GM18519 (cell line): ENCODE data around the gene RHOBTB1.
"Not testable (repeated sequence)": the region's sequence is repeated elsewhere in the genome, so short reads cannot be mapped to it uniquely, and the experiment has no call there.

Experiments used
- ATAC-seq: cut with Tn5 transposase; IDR thresholded peaks from one replicate; pipeline ENCODE4 v1.9.1; 2021; ENCODE audit warnings: mild to moderate bottlenecking, moderate library complexity; ENCODE audit not compliant: unreplicated experiment, low FRiP score

Gene RHOBTB1

DNA sequence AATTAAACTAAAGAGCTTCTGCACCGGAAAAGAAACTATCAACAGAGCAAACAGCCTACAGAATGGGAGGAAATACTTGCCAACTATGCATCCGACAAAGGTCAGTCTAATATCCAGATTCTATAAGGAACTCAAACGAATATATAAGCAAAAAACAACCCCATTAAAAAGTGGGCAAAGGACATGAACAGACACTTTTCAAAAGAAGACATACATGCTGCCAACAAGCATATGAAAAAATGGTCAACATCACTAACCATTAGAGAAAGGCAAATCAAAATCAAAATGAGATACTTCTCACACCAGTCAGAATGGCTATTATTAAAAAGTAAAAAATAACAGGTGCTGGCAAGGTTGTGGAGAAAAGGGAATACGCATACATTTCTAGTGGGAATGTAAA is 111.8 kb downstream of the RHOBTB1 start:
- ATAC-seq = not testable (repeated sequence)

DNA sequence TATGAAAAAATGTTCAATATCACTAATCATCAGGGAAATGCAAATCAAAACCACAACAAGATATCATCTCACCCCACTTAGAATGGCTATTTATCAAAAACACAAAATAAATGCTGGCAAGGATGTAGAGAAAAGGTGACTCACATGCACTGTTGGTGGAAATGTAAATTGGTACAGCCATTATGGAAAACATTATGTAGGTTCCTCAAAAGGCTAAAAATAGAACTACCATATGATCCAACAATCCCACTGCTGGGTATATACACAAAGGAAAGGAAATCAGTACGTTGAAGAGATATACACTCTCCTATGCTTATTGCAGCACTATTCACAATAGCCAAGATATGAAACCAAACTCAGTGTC is 115.5 kb downstream of the RHOBTB1 start:
- no peak for ATAC-seq

DNA sequence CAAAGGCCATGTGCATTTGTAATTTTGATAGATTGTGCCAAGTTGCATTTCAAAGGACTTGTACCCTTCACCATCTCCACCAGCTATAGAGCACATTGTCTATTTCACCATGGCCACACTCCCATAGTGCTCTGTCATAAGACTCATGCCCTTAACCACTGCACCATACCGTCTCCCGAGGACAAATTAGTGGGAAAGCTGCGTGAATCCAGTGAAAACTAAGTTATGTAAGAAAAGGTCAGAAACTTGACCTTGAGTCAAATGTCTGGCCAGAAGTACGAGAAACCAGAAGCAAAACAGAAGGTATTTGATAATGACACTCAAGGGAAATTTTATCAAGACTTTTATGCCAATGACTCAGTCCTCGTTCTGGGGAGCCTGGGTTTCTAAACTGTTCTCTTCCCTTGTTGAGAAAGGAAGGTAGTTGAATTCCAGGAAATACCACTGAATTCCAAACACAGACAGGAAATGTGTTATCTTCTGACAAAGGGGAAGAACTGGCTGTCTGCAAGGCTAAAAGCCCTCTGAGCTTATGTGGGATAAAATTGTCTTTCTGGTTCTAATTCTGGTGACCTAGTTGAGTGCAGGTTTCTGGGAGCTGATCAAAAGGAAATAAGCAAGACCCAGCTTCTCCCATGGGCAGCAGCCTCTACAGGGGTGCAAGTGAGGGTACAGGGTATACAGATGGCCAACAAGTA is 116.0 kb downstream of the RHOBTB1 start:
- ATAC-seq = no peak

DNA sequence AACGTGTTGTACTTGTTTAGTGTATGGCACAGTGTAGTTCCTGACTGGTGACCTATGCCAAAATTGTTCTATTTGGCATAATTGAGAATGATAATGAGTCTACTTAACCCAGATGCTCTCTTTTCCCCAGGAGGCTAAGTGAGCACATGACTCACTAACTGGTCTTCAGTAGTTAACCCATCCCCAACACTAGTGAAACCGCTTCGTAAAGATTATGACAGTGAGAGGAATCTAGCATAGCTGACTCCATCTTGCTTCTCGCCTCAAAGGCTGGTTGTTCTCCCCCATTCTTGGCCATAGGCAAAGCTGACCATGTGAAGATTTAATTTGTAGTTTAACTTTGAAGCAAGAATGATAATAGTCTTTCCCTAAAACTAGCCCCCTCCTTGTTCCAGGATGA is 118.5 kb downstream of the RHOBTB1 start:
- no peak for ATAC-seq

DNA sequence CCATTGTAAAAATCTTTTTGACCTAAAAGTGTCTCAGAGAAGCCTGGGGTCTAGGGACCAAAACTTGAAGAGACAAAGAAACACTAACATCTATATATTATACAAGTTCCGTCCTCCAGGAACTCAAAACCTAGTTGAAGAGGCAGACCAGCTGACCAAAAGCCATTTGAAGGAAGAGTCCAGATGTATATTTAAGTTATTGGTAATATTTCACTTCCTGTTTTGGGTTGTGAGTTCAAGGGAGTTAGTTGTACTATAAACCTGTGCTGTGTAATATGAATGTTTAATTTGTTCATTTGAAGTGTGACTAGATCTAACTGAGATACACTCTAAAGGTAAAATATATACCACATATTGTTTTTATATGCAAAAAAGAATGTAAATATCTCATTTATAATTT is 120.7 kb downstream of the RHOBTB1 start:
- no peak for ATAC-seq

DNA sequence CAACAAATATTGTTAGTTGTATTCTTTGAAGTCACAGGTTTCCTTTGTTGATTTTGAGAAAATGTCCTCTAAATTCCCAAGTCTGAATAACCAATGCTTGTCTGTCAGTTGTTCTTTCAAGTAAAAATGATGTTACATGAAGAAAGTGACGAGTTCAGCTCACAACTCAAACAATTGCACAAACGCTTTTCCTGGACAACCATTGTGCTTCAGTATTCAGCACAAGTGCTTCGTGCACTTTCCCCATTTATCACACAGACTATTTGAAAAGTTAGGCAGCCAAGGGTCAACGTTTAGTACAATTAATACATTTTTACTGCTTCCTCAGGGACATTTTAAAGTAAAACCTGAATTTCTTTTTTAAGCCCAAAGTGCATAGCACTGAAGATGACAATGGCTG is 121.2 kb downstream of the RHOBTB1 start:
- no peak for ATAC-seq

DNA sequence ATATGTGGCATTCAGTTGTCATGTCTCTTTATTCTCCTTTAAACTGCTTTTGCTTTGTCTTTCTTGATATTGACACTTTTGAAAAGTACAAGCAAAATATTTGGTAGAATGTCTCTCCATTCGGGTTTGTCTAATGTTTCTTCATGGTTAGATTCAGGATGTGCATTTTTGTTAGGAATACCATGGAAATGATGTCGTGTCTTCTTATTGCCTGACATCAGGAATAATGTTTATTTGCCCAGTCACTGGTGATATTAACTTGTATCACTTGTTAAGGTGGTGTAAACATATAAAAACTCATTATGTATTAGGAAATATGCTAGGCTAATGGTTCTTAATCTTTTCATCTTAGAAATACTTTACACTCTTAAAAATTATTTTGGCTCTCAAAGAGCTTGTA is 122.3 kb downstream of the RHOBTB1 start:
- ATAC-seq = no peak

DNA sequence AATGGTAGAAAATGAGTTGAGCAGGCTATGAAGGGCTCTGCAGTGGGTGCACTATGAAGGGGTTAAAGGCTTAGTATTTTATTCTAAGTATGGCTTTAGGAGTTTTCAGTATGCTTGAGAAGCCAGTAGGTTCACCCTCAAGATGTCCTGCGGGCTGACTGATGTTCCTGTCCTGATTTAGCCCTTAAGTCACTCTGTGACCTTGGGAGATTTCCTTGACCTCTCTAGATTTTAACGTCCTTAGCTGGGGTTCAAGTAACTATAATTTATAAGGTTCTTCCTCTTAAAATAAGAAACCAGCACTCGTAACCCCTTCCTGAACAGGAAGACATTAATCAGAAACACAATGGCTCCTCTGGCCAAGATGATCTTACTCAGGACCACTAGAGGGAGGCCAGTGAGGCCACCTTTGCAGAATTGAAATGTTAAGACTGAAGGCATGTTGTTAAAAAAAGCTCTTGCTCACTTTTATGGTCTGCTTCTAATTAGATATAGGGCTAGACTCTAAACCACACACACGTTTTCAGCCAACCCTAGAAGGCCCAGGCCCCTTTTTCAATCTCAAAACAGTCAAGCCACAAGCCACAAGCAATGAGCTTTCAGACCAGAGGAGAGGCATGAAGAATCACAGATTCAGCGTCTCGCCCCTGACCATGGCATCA is 123.8 kb downstream of the RHOBTB1 start:
- ATAC-seq = peak; percentile 48
